Measurements from ENCODE around the gene MROH8.
A peak's percentile ranks its signal among the peaks of the same experiment; 100 is the strongest.

- TF ChIP-seq ZNF70 (CRISPR knock-in tag; IDR thresholded peaks at IDR 0.05) = no peak
- TF ChIP-seq TOX (CRISPR knock-in tag; IDR thresholded peaks at IDR 0.05; ENCODE audit: borderline replicate concordance) = no peak
- TF ChIP-seq ZFP3 (CRISPR knock-in tag; IDR thresholded peaks at IDR 0.05) = no peak
- no peak for TF ChIP-seq ISL1 (CRISPR knock-in tag; IDR thresholded peaks at IDR 0.05)
- peak; percentile 49; the same call in 1 of the 2 replicates for TF ChIP-seq PATZ1 (CRISPR knock-in tag; IDR thresholded peaks at IDR 0.05; ENCODE audit: borderline replicate concordance)
- TF ChIP-seq ARNTL (CRISPR knock-in tag; IDR thresholded peaks at IDR 0.05; ENCODE audit: borderline replicate concordance, low read depth) = no peak
- 0 out of 2 replicates have a peak, but pooled peaks have one; percentile 56 for TF ChIP-seq BACH2 (CRISPR knock-in tag; IDR thresholded peaks at IDR 0.05; ENCODE audit: borderline replicate concordance)
- TF ChIP-seq TSHZ2 (CRISPR knock-in tag; IDR thresholded peaks at IDR 0.05) = peak; percentile 89
- no peak for TF ChIP-seq CREB5 (CRISPR knock-in tag; IDR thresholded peaks at IDR 0.05; ENCODE audit: low read depth)
- no peak for TF ChIP-seq ZC3H10 (CRISPR knock-in tag; IDR thresholded peaks at IDR 0.05)
These were observed 83.5 kb downstream of the MROH8 start, which contains the start of gene RBL1 for GRCh38 chr20:37095599-37096414.

All from SK-N-SH treated with all-trans-retinoic acid at 6 μM for 48 hours (cell line).